Measurements from ENCODE around the gene SH3TC1.

SH3TC1 gene

GRCh38 chr4:8177956-8178355 is 21.1 kb upstream of the SH3TC1 start:
- peaks cover 0 to 2% (median 2%) of the 10 kb centered on the region in 4 donors for H3K4me1 ChIP-seq
- intact Hi-C loops (cut with DNase I; ENCODE audit: low total_unique reads), result no loop called here
- peaks cover 0 to 24% of the 10 kb centered on the region in 2 donors for H3K27me3 ChIP-seq
- no peaks in the 10 kb centered on the region for H3K9me3 ChIP-seq
- H3K36me3 ChIP-seq, result no peaks in the 10 kb centered on the region
- TF ChIP-seq, protein P1, sequence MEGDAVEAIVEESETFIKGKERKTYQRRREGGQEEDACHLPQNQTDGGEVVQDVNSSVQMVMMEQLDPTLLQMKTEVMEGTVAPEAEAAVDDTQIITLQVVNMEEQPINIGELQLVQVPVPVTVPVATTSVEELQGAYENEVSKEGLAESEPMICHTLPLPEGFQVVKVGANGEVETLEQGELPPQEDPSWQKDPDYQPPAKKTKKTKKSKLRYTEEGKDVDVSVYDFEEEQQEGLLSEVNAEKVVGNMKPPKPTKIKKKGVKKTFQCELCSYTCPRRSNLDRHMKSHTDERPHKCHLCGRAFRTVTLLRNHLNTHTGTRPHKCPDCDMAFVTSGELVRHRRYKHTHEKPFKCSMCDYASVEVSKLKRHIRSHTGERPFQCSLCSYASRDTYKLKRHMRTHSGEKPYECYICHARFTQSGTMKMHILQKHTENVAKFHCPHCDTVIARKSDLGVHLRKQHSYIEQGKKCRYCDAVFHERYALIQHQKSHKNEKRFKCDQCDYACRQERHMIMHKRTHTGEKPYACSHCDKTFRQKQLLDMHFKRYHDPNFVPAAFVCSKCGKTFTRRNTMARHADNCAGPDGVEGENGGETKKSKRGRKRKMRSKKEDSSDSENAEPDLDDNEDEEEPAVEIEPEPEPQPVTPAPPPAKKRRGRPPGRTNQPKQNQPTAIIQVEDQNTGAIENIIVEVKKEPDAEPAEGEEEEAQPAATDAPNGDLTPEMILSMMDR (IDR thresholded peaks at IDR 0.05), result no peak
- no peak overlapping the region for H3K27ac ChIP-seq
- no peak for DNase-seq
- H3K4me3 ChIP-seq, result no peak overlapping the region

DNA sequence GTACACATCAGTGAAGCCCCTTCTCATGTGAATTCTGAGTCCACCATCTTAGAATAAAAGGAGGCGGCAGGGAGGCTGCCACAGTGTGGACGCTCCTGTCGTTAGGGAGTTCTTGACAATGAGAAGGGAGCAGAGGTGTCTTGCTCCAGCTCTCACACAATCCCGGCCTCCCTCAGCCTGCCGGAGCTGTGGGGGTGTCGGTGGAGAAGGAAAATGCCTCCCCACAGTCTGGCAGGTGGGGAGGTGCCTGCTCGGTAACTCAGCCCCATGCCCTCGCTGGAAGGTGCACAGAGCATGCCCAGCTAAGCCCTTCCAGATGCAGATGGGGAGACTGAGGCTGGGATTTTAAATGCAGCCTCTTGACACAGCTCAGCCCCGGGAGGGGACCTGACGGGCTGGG is 20.0 kb upstream of the SH3TC1 start:
- H3K4me3 ChIP-seq, result no peak overlapping the region
- peaks cover 0 to 25% of the 10 kb centered on the region in 2 donors for H3K27me3 ChIP-seq
- H3K27ac ChIP-seq, result no peak overlapping the region
- no peaks in the 10 kb centered on the region for H3K36me3 ChIP-seq
- no peak for DNase-seq
- TF ChIP-seq, protein P1 (IDR thresholded peaks at IDR 0.05), result no peak
- H3K9me3 ChIP-seq, result no peaks in the 10 kb centered on the region
- intact Hi-C loops (cut with DNase I; ENCODE audit: low total_unique reads), result no loop called here
- peaks cover 0 to 11% (median 6%) of the 10 kb centered on the region in 4 donors for H3K4me1 ChIP-seq

GRCh38 chr4:8179771-8180170 is 19.3 kb upstream of the SH3TC1 start:
- intact Hi-C loops (cut with DNase I; ENCODE audit: low total_unique reads), result no loop called here
- peaks cover 0 to 11% (median 6%) of the 10 kb centered on the region in 4 donors for H3K4me1 ChIP-seq
- no peaks in the 10 kb centered on the region for H3K9me3 ChIP-seq
- no peak for DNase-seq
- no peak overlapping the region for H3K4me3 ChIP-seq
- TF ChIP-seq, protein P1 (IDR thresholded peaks at IDR 0.05), result no peak
- no peaks in the 10 kb centered on the region for H3K36me3 ChIP-seq
- peaks cover 0 to 28% of the 10 kb centered on the region in 2 donors for H3K27me3 ChIP-seq
- no peak overlapping the region for H3K27ac ChIP-seq

- Histone ChIP-seq H3K4me3 (no peak overlapping the region), H3K27ac (no peak overlapping the region), H3K36me3 (no peaks in the 10 kb centered on the region), H3K27me3 (peaks cover 0 to 28% of the 10 kb centered on the region in 2 donors), H3K9me3 (no peaks in the 10 kb centered on the region), H3K4me1 (peaks cover 0 to 11% (median 6%) of the 10 kb centered on the region in 4 donors)
- DNase-seq, result no peak
- intact Hi-C loops (cut with DNase I; ENCODE audit: low total_unique reads), result no loop called here
- TF ChIP-seq, protein P1 (IDR thresholded peaks at IDR 0.05), result no peak
These were observed 18.6 kb upstream of the SH3TC1 start for GRCh38 chr4:8180310-8181093.

- TF ChIP-seq, protein P1 (IDR thresholded peaks at IDR 0.05), result no peak
- Histone ChIP-seq H3K9me3 (no peaks in the 10 kb centered on the region), H3K27ac (no peak overlapping the region), H3K4me1 (peaks cover 0 to 11% (median 6%) of the 10 kb centered on the region in 4 donors), H3K4me3 (no peak overlapping the region), H3K36me3 (no peaks in the 10 kb centered on the region), H3K27me3 (peaks cover 0 to 28% of the 10 kb centered on the region in 2 donors)
- DNase-seq, result no peak
- intact Hi-C loops (cut with DNase I; ENCODE audit: low total_unique reads), result no loop called here
These were observed 18.0 kb upstream of the SH3TC1 start for GRCh38 chr4:8181119-8181518.

All from tibial artery (tissue), 4 donors.